ENCODE data around the gene ACTG1. TPM values are rescaled to one million over a fixed set of nuclear protein-coding genes. Genes with fewer than 3 reads are reported as not detected.

The ACTG1 gene
- total RNA-seq: 1,000 to 10,000 TPM; 1,189 to 1,230 TPM
- polyA plus RNA-seq: 1,000 to 10,000 TPM; 1,334 to 1,669 (median 1,595) TPM
- total RNA-seq: 990 to 2,999 (median 1,043) reads per million in 6 experiments

DNA sequence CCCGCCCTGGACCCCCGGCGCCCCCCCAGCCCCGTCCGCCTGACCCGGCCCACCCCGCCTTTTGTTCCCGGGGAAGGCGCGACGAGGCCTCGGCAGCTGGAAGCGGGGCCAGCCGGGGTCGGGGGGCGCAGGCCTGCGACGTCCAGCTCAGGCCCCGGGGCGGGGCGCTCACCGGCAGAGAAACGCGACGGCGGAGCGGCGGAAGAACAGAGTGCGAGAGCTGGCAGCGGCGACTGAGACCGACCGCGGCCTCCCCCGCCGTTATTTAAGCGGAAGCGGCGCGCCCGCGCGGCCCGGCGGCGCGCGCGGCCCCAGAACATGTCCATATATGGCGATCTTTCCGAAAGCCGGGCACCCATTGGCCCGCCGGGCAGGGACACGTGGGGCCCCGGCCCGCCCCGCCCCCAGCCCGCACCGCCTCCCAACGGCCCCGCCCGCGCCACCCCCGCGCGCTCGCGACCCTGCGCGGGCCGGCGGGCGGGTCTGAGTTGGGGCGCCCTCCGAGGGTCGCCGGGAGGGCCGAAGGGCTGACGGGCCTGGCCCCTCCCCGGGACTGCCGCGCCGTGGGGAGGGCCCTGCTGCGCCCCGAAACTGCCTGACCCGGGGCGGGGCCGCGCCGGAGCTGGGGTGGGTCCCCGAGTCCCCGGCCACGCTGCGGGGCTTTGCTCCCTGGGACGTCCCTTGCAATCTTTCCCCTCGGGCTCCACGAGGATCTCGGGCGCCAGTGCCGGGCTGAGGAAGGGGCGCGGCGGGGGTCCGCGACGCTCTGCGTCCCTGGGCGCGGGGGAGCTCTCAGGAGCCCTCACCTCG, at the start of gene ACTG1:
Gene ACTG1 (minus strand): TSS at position 238 of the 810 bp plus-strand sequence. CDS start 445 bp downstream, outside the sequence.
- POLR2A ChIA-PET: interaction anchor here (0.8 to 10.9 kb wide), 19 partner anchors 12 to 1058 kb away, joined by 3 to 176 read pairs (median 4); partner anchors contain the start of genes ARHGDIA, CEP131, FAAP100 and MRPL12
- H3K4me1 Mint-ChIP-seq: peaks cover 28 to 65% (median 55%) of the 10 kb centered on the region in 4 donors
- ATAC-seq: peak; percentile 56 to 75
- H3K9me3 Mint-ChIP-seq: peaks cover 0 to 2% (median 0%) of the 10 kb centered on the region in 9 donors
- H3K36me3 Mint-ChIP-seq: peaks cover 26 to 46% (median 33%) of the 10 kb centered on the region in 3 donors
- H3K4me3 Mint-ChIP-seq: peak within 1 kb of the TSS; percentile 95 to 100 (median 97)
- DNase-seq: peak; percentile 87 to 96 (median 90)
- H3K27me3 Mint-ChIP-seq: no peaks in the 10 kb centered on the region
- peak within 1 kb of the TSS; percentile 92 to 99 (median 97) for H3K27ac Mint-ChIP-seq

DNA sequence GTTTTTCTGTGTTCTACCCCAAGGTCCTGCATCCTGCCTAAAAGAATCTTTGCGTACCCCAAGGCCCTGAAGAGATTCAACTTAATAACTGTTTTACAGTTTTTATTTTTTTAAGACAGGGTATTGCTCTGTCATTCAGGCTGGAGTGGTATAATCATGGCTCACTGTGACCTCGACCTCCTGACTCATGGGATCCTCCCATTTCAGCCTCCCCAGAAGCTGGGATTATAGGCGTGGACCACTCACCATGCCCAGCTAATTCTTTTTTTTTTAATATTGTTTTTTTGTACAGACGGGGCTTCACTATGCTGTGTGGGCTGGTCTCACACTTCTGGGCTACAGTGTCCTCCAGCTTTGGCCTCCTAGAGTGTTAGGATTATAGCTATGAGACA, 48.9 kb upstream of the ACTG1 start:
- no peak for DNase-seq
- Mint-ChIP-seq H3K4me1 (peaks cover 0 to 14% (median 1%) of the 10 kb centered on the region in 4 donors), H3K27me3 (no peaks in the 10 kb centered on the region), H3K36me3 (peaks cover 0 to 68% (median 19%) of the 10 kb centered on the region in 3 donors), H3K4me3 (no peak overlapping the region), H3K9me3 (no peaks in the 10 kb centered on the region), H3K27ac (peak overlapping the region in 1 of 10 donors; percentile 72)
- POLR2A ChIA-PET: interaction anchor here (2.1 kb wide), 1 partner anchor 9 kb away, joined by 7 read pairs; the partner anchor contains the start of gene FAAP100
- no peak for ATAC-seq

DNA sequence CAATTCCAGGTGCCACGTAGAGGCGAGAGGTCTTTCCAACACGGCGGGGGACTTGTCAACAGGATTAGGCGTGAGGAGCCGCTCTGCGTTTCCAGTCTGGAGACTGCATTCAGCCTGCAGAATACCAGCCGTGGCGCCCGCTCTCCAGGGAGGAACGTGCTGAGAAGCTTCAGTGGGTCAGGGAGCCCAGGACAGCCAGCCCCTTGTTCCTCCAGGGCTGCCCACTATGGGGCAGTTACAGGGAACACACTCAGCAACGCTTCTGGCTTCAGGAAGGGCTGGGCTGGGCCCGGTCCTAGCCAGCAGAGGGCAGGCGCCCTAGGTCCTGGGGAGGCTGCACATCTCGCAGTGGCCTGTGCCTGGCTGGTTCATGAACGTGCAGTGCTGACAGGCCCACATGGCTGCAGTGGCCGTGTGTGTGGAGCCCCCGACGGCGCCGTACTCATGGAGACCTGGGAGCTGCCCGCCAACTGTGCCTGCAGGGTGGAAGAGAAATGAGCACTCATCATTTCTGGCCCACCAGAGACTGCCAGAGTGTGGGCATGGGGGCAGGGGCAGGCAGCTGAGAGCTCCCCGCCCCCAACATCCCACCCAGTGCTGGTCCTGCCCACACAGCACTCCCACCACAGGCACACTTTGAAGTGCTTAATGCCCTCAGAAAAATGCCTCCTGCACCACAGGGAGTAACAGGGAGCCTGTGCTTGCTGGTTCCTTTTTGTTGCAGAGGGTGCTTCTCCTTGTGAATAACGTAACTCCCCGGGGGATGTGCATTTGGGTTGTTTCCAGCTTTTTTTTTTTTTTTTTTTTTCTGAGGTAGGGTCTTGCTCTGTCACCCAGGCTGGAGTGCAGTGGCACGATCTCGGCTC, 46.6 kb upstream of the ACTG1 start:
- Mint-ChIP-seq H3K4me3 (no peak overlapping the region), H3K36me3 (peaks cover 0 to 45% (median 7%) of the 10 kb centered on the region in 3 donors), H3K9me3 (no peaks in the 10 kb centered on the region), H3K27me3 (no peaks in the 10 kb centered on the region), H3K27ac (no peak overlapping the region), H3K4me1 (peaks cover 0 to 18% (median 4%) of the 10 kb centered on the region in 4 donors)
- ATAC-seq: no peak
- POLR2A ChIA-PET: interaction anchor here (0.6 to 0.7 kb wide), 3 partner anchors 22 to 172 kb away, joined by 4 to 5 read pairs (median 4); no protein-coding TSS in a partner anchor
- no peak for DNase-seq

DNA sequence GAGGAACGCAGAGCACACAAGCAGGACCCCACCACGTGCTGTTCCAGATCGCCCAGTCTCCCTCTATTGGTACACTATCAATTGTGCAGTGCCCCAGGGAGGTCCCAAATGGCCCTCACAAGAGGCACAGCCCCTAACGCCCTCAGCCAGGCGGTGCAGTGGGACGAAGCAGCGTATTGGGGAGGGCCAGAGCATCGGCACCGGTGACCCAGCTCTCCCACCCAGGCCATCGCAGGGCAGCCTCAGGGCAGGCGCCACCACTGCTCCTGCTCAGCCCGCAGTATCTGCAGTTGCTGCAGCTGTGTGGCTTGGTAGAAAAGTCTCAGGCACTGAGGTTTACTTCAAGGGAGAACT, 45.5 kb upstream of the ACTG1 start:
- no peak overlapping the region for H3K4me3 Mint-ChIP-seq

DNA sequence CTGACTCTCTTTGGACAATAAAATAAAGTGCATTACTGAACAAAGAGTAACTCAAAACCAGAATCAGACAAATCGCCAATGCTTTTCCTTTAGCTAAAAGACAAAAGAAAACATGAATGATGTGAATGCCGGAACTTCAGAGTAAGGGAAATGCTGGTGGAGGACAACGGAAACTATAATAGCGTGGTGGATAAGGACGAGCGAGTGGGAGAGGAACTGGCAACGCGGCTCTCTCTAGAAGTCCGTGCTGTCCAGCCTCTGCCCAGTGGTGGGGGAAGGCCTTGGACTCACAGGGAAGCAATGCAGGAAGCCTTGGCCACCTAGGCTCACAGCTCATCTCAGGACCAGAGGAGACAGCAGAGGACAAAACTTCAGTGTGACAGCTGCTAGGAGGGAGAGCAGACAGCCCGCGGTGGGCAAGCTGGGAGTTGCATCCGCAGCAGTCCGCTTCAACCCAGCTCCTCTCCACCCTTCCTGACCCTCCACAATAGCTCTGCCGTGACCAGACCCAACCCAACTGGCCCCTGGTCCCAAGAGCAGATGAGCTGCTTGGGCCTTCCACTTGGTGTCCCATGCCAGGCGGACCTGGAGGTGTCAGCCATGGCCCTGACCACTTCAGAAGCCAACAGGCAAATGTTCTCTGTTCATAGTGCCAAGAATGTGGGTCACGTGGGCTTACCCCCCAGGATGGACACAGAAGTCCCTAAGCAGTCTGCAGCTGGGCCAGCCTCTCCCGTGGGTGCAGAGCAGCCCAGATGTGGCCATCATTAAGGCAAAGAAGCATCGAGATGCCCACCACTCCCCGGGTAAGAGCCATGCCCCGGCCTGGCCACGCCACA, 44.9 kb upstream of the ACTG1 start:
- H3K27me3 Mint-ChIP-seq: no peaks in the 10 kb centered on the region
- H3K36me3 Mint-ChIP-seq: peaks cover 0 to 30% (median 7%) of the 10 kb centered on the region in 3 donors
- POLR2A ChIA-PET: interaction anchor here (0.6 to 8.3 kb wide), 2 partner anchors 46 to 301 kb away, joined by 3 to 140 read pairs; partner anchors contain the start of gene ACTG1
- no peaks in the 10 kb centered on the region for H3K9me3 Mint-ChIP-seq
- H3K27ac Mint-ChIP-seq: peak overlapping the region in 1 of 10 donors; percentile 45
- ATAC-seq (no peak), DNase-seq (no peak)
- peaks cover 6 to 29% (median 17%) of the 10 kb centered on the region in 4 donors for H3K4me1 Mint-ChIP-seq
- H3K4me3 Mint-ChIP-seq: no peak overlapping the region

More for the DNA sequence above, 45.5 kb upstream of the ACTG1 start:
- no peaks in the 10 kb centered on the region for H3K27me3 Mint-ChIP-seq
- no peak for ATAC-seq
- peaks cover 0 to 36% (median 7%) of the 10 kb centered on the region in 3 donors for H3K36me3 Mint-ChIP-seq
- H3K27ac Mint-ChIP-seq: no peak overlapping the region
- H3K4me1 Mint-ChIP-seq: peaks cover 6 to 29% (median 15%) of the 10 kb centered on the region in 4 donors
- POLR2A ChIA-PET: interaction anchor here (8.3 kb wide), 1 partner anchor 47 kb away, joined by 140 read pairs; the partner anchor contains the start of gene ACTG1
- no peak for DNase-seq
- H3K9me3 Mint-ChIP-seq: no peaks in the 10 kb centered on the region

DNA sequence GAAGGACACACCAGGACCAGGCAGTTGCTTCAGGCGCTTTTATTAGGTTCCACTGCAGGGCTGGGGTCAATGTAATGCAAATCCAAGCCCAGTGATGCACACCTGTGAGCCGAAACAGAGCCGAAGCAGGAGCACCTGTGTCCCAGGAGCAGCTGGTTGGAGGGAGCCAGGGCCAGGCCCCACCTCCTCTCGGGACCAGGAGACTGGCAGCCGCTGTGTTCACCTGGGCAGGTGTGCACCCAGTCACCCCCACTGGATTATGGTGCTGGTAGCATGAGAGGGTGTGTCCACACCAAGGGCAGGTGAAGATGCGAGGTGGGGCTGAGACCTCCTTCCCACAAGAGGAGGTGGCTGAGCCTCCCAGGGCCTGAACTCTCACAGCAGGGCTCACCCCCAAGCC, 44.3 kb upstream of the ACTG1 start:
- Mint-ChIP-seq H3K4me1 (peaks cover 6 to 29% (median 17%) of the 10 kb centered on the region in 4 donors), H3K36me3 (peaks cover 0 to 28% (median 7%) of the 10 kb centered on the region in 3 donors), H3K9me3 (no peaks in the 10 kb centered on the region), H3K4me3 (no peak overlapping the region), H3K27me3 (no peaks in the 10 kb centered on the region), H3K27ac (no peak overlapping the region)
- ATAC-seq: no peak
- POLR2A ChIA-PET: interaction anchor here (8.3 kb wide), 1 partner anchor 45 kb away, joined by 140 read pairs; the partner anchor contains the start of gene ACTG1
- DNase-seq: no peak

DNA sequence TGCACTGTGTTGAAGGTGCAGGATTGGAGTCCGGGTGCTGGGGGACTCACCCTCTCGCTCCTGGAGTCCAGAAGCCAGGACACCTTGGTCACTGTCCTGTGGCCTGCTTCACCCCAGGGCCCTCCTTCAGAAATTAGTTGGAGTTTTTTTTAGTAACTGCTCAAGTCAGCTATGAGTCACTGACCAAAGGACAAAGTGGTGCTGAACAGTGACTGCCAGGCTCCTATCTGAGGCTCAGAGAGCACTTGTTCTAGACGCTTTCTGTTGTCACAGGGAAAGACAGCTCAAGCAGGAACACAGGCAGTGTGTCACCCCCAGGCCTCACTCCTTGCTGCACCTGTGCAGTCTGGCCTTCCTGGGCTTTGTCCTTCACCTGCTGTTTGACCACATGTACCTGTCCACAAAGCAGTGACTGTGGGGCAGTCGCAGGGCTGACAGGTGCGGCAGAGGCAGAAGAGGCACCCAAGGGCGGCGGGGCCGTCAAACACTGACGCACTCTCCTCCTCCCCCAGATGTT, 43.6 kb upstream of the ACTG1 start:
- H3K27me3 Mint-ChIP-seq: no peaks in the 10 kb centered on the region
- peaks cover 8 to 28% (median 21%) of the 10 kb centered on the region in 4 donors for H3K4me1 Mint-ChIP-seq
- peaks cover 0 to 23% (median 6%) of the 10 kb centered on the region in 3 donors for H3K36me3 Mint-ChIP-seq
- H3K4me3 Mint-ChIP-seq: no peak overlapping the region
- POLR2A ChIA-PET: interaction anchor here (0.7 to 8.3 kb wide), 3 partner anchors 14 to 45 kb away, joined by 3 to 140 read pairs (median 3); partner anchors contain the start of gene ACTG1
- no peak for ATAC-seq
- H3K9me3 Mint-ChIP-seq: no peaks in the 10 kb centered on the region
- DNase-seq: no peak
- H3K27ac Mint-ChIP-seq: no peak overlapping the region

DNA sequence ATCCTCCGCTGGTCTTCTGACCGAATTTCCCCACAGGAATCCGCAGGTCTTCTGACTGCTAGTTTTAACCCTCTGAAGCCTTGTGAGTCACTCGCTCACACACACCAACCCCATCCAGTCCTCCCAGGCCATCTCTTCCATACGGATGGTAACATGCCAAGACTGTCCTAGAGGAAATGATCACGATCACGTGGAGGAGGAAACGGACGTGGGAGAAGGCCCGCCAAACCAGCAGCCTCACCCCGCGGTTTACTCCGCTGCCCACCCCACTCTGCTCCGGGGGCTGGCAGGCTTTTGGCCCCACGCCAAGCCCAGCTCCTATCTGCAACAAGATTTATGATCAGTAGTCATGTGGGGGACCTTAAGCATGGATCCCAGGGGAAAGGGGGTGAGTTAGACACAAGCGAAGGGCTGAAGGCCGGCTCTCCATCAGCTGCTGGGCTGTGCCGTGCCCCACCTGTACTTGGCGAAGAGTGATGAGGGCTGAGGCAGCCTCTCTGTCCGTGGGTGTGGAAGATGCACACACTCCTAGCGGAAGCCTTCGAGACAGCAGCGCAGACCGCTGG, 41.1 kb upstream of the ACTG1 start:
- Mint-ChIP-seq H3K4me1 (peaks cover 12 to 40% (median 31%) of the 10 kb centered on the region in 4 donors), H3K36me3 (peaks cover 0 to 22% (median 3%) of the 10 kb centered on the region in 3 donors), H3K9me3 (no peaks in the 10 kb centered on the region), H3K27me3 (no peaks in the 10 kb centered on the region), H3K4me3 (peak overlapping the region; percentile 85 to 93 (median 89)), H3K27ac (peak overlapping the region; percentile 31 to 95 (median 92))
- DNase-seq (peak in 5 of 10 donors; percentile 7 to 39 (median 25)), ATAC-seq (no peak)
- POLR2A ChIA-PET: interaction anchor here (0.7 to 8.3 kb wide), 3 partner anchors 12 to 42 kb away, joined by 4 to 140 read pairs (median 33); partner anchors contain the start of gene ACTG1

DNA sequence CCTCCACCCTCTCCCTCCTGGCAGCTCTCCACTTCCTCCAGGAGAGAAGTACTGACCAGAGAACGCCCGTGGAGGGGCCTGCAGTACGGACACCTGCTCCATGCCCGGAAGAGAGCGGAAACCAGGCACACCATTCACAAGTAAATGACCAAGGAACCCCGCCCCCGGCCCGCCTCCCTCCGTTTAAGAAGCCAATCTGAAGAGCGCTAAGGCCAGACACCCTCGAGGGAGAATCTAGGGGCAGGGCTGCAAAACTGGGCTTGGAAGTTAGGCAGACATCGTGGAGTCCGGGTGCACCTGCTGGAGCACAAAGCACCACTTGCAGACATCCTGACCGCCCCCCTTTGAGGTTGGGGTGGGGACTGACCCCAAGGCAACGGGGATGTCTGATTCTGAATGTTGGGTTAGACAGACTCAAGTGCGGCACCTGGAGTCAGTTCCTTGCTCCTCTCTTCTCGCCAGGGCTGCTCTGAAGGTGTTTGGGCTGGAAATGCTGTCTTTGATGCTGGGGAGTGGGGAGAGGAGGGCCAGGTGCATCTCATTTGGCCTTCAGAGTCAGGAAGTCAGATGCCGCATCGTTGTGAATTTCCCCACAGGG, 40.5 kb upstream of the ACTG1 start:
- ATAC-seq (peak; percentile 73 to 76), DNase-seq (peak in 9 of 10 donors; percentile 57 to 85 (median 75))
- H3K27me3 Mint-ChIP-seq: no peaks in the 10 kb centered on the region
- POLR2A ChIA-PET: interaction anchor here (0.6 to 8.3 kb wide), 13 partner anchors 8 to 752 kb away, joined by 3 to 140 read pairs (median 7); partner anchors contain the start of genes ACTG1, ARL16, CCDC137 and HGS
- H3K36me3 Mint-ChIP-seq: peaks cover 0 to 25% (median 0%) of the 10 kb centered on the region in 3 donors
- H3K4me1 Mint-ChIP-seq: peaks cover 12 to 40% (median 31%) of the 10 kb centered on the region in 4 donors
- peak overlapping the region; percentile 85 to 93 (median 89) for H3K4me3 Mint-ChIP-seq
- H3K9me3 Mint-ChIP-seq: no peaks in the 10 kb centered on the region
- H3K27ac Mint-ChIP-seq: peak overlapping the region; percentile 72 to 95 (median 92)

DNA sequence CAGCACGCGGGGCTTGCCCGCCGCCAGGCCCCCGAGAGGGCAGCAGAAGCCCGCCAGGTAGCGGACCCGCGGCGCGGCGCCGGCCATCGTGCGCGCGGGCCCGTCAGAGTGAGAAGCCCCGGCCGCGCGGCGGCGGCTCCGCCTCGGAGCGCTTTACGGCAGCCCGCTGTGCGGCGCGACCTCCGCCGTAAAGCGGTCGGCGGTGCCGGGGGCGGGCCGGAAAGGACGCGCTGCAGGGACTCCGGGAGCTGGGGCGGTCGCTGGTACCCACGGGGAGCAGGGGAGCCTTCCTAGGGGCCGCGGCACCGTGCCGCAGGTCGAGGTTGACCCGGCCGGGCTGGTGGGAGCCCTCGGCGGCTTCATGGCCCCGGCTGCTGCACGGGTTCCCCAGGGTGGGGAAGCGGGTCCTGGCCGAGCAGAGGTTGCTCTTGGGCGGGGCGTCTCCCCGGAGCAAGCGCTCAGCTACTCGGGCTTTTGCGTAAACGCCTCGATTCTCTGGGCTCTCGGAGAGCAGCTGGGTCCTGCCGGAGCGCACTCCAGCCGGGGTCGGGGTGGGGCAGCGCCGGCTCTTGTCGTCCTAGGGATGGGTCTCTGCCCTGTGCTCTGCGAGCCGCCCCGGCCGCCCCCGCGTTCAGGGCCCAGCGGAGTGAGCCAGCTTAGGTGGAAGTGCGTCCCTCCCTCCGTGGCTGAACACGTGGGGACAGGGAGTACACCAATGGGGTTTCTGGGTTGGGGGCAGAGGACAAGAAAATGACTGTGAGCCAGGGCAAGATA, 39.8 kb upstream of the ACTG1 start, which contains the start of gene FAAP100:
Gene FAAP100 (minus strand): TSS at position 110 of the 774 bp plus-strand sequence. CDS start 23 bp downstream, at position 87.
- Mint-ChIP-seq H3K4me3 (peak within 1 kb of the TSS; percentile 85 to 93 (median 89)), H3K27ac (peak within 1 kb of the TSS; percentile 72 to 95 (median 92)), H3K4me1 (peaks cover 12 to 40% (median 31%) of the 10 kb centered on the region in 4 donors), H3K9me3 (no peaks in the 10 kb centered on the region), H3K27me3 (no peaks in the 10 kb centered on the region), H3K36me3 (peaks cover 0 to 26% (median 0%) of the 10 kb centered on the region in 3 donors)
- POLR2A ChIA-PET: interaction anchor here (0.6 to 8.3 kb wide), 17 partner anchors 8 to 1098 kb away, joined by 3 to 140 read pairs (median 6); partner anchors contain the start of genes ACTG1, ARL16, CCDC137 and HGS
- peak; percentile 66 for ATAC-seq
- DNase-seq: peak; percentile 70 to 93 (median 84)

Data from naive thymus-derived CD8-positive, alpha-beta T cell (primary cell).